Measurements from ENCODE around the gene CIDEB. TPM values are rescaled to one million over a fixed set of nuclear protein-coding genes. Genes with fewer than 3 reads are reported as not detected.

CIDEB gene
- total RNA-seq, 1 donor from 2014 or later = 17.3 TPM

GRCh38 chr14:24277606-24278321, 30.0 kb downstream of the CIDEB start:
- intact Hi-C loops (cut with DNase I) = no loop called here
- ATAC-seq = peak; percentile 31

GRCh38 chr14:24277071-24277470, 30.7 kb downstream of the CIDEB start:
- DNase-seq (ENCODE audit: low spot score) = no peak
- intact Hi-C loops (cut with DNase I) = no loop called here
- ATAC-seq = no peak

More at GRCh38 chr14:24277606-24278321, 30.0 kb downstream of the CIDEB start:
- no peak for DNase-seq (ENCODE audit: low spot score)

GRCh38 chr14:24274101-24274543, 33.7 kb downstream of the CIDEB start:
- DNase-seq (ENCODE audit: low spot score) (no peak), ATAC-seq (no peak)
- intact Hi-C loops (cut with DNase I) = no loop called here

GRCh38 chr14:24273422-24273998, 34.3 kb downstream of the CIDEB start:
- DNase-seq (ENCODE audit: low spot score) (no peak), ATAC-seq (no peak)
- intact Hi-C loops (cut with DNase I) = no loop called here

- DNase-seq (ENCODE audit: low spot score) = no peak
- intact Hi-C loops (cut with DNase I) = no loop called here
- no peak for ATAC-seq
Measured at GRCh38 chr14:24272467-24272866, 35.3 kb downstream of the CIDEB start.

GRCh38 chr14:24271834-24272263, 35.9 kb downstream of the CIDEB start:
- ATAC-seq (no peak), DNase-seq (ENCODE audit: low spot score) (no peak)
- intact Hi-C loops (cut with DNase I) = no loop called here

GRCh38 chr14:24271134-24271833, 36.5 kb downstream of the CIDEB start, which contains the start of gene RABGGTA:
TSS of gene RABGGTA (minus strand) at chr14:24271597. CDS start at chr14:24271115, 482 bp downstream.
- intact Hi-C loops (cut with DNase I) = no loop called here
- ATAC-seq (peak; percentile 95), DNase-seq (ENCODE audit: low spot score) (peak; percentile 91)

GRCh38 chr14:24270537-24271133, 37.1 kb downstream of the CIDEB start:
- intact Hi-C loops (cut with DNase I) = no loop called here
- peak; percentile 3 for ATAC-seq
- no peak for DNase-seq (ENCODE audit: low spot score)

GRCh38 chr14:24269910-24270536, 37.8 kb downstream of the CIDEB start:
- no peak for ATAC-seq
- no peak for DNase-seq (ENCODE audit: low spot score)
- intact Hi-C loops (cut with DNase I) = no loop called here

GRCh38 chr14:24269368-24269767, 38.4 kb downstream of the CIDEB start:
- intact Hi-C loops (cut with DNase I) = no loop called here
- ATAC-seq (no peak), DNase-seq (ENCODE audit: low spot score) (no peak)

- intact Hi-C loops (cut with DNase I) = no loop called here
- no peak for DNase-seq (ENCODE audit: low spot score)
- no peak for ATAC-seq
Measured at GRCh38 chr14:24268225-24268624, 39.6 kb downstream of the CIDEB start.

- ATAC-seq = no peak
- intact Hi-C loops (cut with DNase I) = no loop called here
- no peak for DNase-seq (ENCODE audit: low spot score)
Measured at GRCh38 chr14:24267516-24267915, 40.3 kb downstream of the CIDEB start.

- intact Hi-C loops (cut with DNase I) = no loop called here
- DNase-seq (ENCODE audit: low spot score) (no peak), ATAC-seq (no peak)
Measured at GRCh38 chr14:24266344-24267244, 41.2 kb downstream of the CIDEB start.

GRCh38 chr14:24264298-24264697, 43.5 kb downstream of the CIDEB start:
- no peak for DNase-seq (ENCODE audit: low spot score)
- ATAC-seq = no peak
- intact Hi-C loops (cut with DNase I) = no loop called here

GRCh38 chr14:24263848-24264247, 43.9 kb downstream of the CIDEB start:
- DNase-seq (ENCODE audit: low spot score) = no peak
- intact Hi-C loops (cut with DNase I) = no loop called here
- ATAC-seq = no peak

GRCh38 chr14:24262821-24263733, 44.7 kb downstream of the CIDEB start, which contains the start of gene TGM1:
TSS of gene TGM1 (minus strand) at chr14:24263177. CDS start at chr14:24262352, 825 bp downstream.
- ATAC-seq (no peak), DNase-seq (ENCODE audit: low spot score) (no peak)
- intact Hi-C loops (cut with DNase I) = no loop called here

- intact Hi-C loops (cut with DNase I) = no loop called here
- no peak for DNase-seq (ENCODE audit: low spot score)
Measured at GRCh38 chr14:24261969-24262327, 45.8 kb downstream of the CIDEB start.

More at GRCh38 chr14:24261969-24262327, 45.8 kb downstream of the CIDEB start:
- no peak for ATAC-seq
